B cell (primary cell): ENCODE measurements around the gene CDO1. TPM values are rescaled to one million over a fixed set of nuclear protein-coding genes. Genes with fewer than 3 reads are reported as not detected.

Source experiments
- ATAC-seq: fragments of 200-7000 bp; cut with Tn5 transposase; one replicate; pipeline ENCODE4 v1.10.0; 2021; ENCODE audit warnings: low read depth, mild to moderate bottlenecking, moderate number of reproducible peaks, moderate library complexity
- CTCF ChIA-PET: fragments of 350-600 bp; sonication (Branson Sonifier 250); formaldehyde crosslinking; loops from one replicate; lab custom pipeline; 2021; ENCODE audit warnings: antibody characterized with exemption, inconsistent platforms; lab: Charles Lee
- POLR2A ChIA-PET: fragments of 350-600 bp; sonication (Branson Sonifier 250); formaldehyde crosslinking; loops from one replicate; lab custom pipeline; 2021; ENCODE audit warnings: antibody characterized with exemption; lab: Charles Lee
- DNase-seq: peaks from one replicate; pipeline ENCODE4 v3.0.0; 2013
- H2AFZ ChIP-seq: 2 replicates; pipeline ENCODE4 v1.6.1; 2012; ENCODE audit warnings: mild to moderate bottlenecking, low read depth, low read length; ENCODE audit not compliant: insufficient read depth, poor library complexity, severe bottlenecking
- H3K27ac ChIP-seq, 2 donors: 1 replicate in 1 of 2; 2 replicates in 1 of 2; pipeline ENCODE4 v1.5.1; 2012 to 2013; ENCODE audit warnings: low read length in 2 of 2, mild to moderate bottlenecking in 2 of 2, moderate library complexity in 1 of 2
- H3K27me3 ChIP-seq, 4 experiments: fragments of 200-600 bp in 1 of 4; sonication (generic) in 1 of 4; replicated peaks in 1 of 4; 1 replicate in 2 of 4; 2 replicates in 2 of 4; pipeline versions ENCODE4 v1.6.1 to v1.7.0; 2013 to 2016; ENCODE audit warnings: low read length in 3 of 4, mild to moderate bottlenecking in 2 of 4, mixed read lengths in 1 of 4, moderate library complexity in 1 of 4; ENCODE audit not compliant: insufficient read depth in 4 of 4, control insufficient read depth in 3 of 4; ENCODE audit errors: control extremely low read depth in 1 of 4
- H3K36me3 ChIP-seq, 2 experiments: replicated peaks in 1 of 2; 1 replicate in 1 of 2; 2 replicates in 1 of 2; pipeline versions ENCODE4 v1.6.1 to v1.7.1; 2013; ENCODE audit warnings: low read length in 1 of 2; ENCODE audit not compliant: insufficient read depth in 2 of 2, control insufficient read depth in 1 of 2; ENCODE audit errors: control extremely low read depth in 1 of 2, extremely low read depth in 1 of 2
- H3K4me1 ChIP-seq, 2 donors: fragments of 200-600 bp in 1 of 2; sonication (generic) in 1 of 2; 1 replicate in 1 of 2; 2 replicates in 1 of 2; pipeline versions ENCODE4 v1.5.1 to v1.6.1; 2013 to 2017; ENCODE audit warnings: low read length in 2 of 2; ENCODE audit not compliant: control insufficient read depth in 2 of 2, insufficient read depth in 2 of 2
- H3K4me2 ChIP-seq: replicated peaks from 2 replicates; pipeline ENCODE3; 2012; ENCODE audit warnings: mild to moderate bottlenecking, low read depth, low read length; ENCODE audit not compliant: poor library complexity, severe bottlenecking
- H3K4me3 ChIP-seq, 5 experiments: fragments of 200-600 bp in 1 of 5; sonication (generic) in 1 of 5; 1 replicate in 3 of 5; 2 replicates in 2 of 5; pipeline versions ENCODE4 v1.5.1 to v1.7.0; 2011 to 2016; ENCODE audit warnings: low read length in 4 of 5, mild to moderate bottlenecking in 4 of 5, low read depth in 2 of 5, control low read depth in 1 of 5, moderate library complexity in 1 of 5; ENCODE audit not compliant: insufficient read depth in 1 of 5; ENCODE audit errors: control extremely low read depth in 1 of 5, extremely low read depth in 1 of 5
- H3K79me2 ChIP-seq: fragments of 200-600 bp; sonication (generic); one replicate; pipeline ENCODE4 v1.6.0; 2016; ENCODE audit warnings: low read length; ENCODE audit not compliant: control insufficient read depth, insufficient read depth
- H3K9ac ChIP-seq: fragments of 200-600 bp; sonication (generic); 2 replicates; pipeline ENCODE4 v1.6.1; 2017; ENCODE audit warnings: mild to moderate bottlenecking, low read length, moderate library complexity
- H3K9me3 ChIP-seq, 3 donors: one replicate each; pipeline versions ENCODE4 v1.6.1 to v1.7.1; 2013; ENCODE audit warnings: low read length in 2 of 3; ENCODE audit not compliant: control insufficient read depth in 2 of 3, insufficient read depth in 1 of 3; ENCODE audit errors: control extremely low read depth in 1 of 3
- H4K20me1 ChIP-seq: 2 replicates; pipeline ENCODE4 v1.6.0; 2012; ENCODE audit warnings: mild to moderate bottlenecking, low read length; ENCODE audit not compliant: insufficient read depth, control insufficient read depth, poor library complexity, severe bottlenecking
- H3K27ac Mint-ChIP-seq: one replicate; pipeline ENCODE4 v1.8.0; 2021; ENCODE audit warnings: mixed read lengths
- H3K27me3 Mint-ChIP-seq: one replicate; pipeline ENCODE4 v1.8.0; 2021; ENCODE audit warnings: mixed read lengths
- H3K4me1 Mint-ChIP-seq: one replicate; pipeline ENCODE4 v1.8.0; 2021; ENCODE audit warnings: mixed read lengths
- H3K4me3 Mint-ChIP-seq: one replicate; pipeline ENCODE4 v1.8.0; 2021; ENCODE audit warnings: mixed read lengths
- H3K9me3 Mint-ChIP-seq: one replicate; pipeline ENCODE4 v1.8.0; 2022; ENCODE audit warnings: mixed read lengths; ENCODE audit not compliant: insufficient read depth
- CTCF ChIP-seq: fragments of 200-600 bp; IDR thresholded peaks from one replicate; pipeline ENCODE4 v1.8.0; 2022; ENCODE audit warnings: antibody characterized with exemption, mild to moderate bottlenecking
- EZH2 ChIP-seq: IDR thresholded peaks from 2 replicates; pipeline ENCODE4 v1.6.1; 2012; ENCODE audit warnings: borderline replicate concordance, low read depth, mild to moderate bottlenecking, moderate library complexity, low read length; ENCODE audit not compliant: insufficient read depth, poor library complexity, severe bottlenecking
- WGBS: methylation state at CpG from one replicate; pipeline ENCODE4 v1.1.5; 2013; ENCODE audit warnings: missing lambda C conversion rate; ENCODE audit not compliant: insufficient coverage; 5-methylcytosine and 5-hydroxymethylcytosine counted together
- intact Hi-C: fragments of 100-400 bp; cut with micrococcal nuclease; formaldehyde crosslinking; loops from one replicate; pipeline ENCODE4 v1.10.0; 2022
- polyA plus RNA-seq: library from polyadenylated mRNA; depleted of rRNA; stranded (reverse); fragments of >200 nt; gene quantifications from 2 replicates; pipeline ENCODE4 v1.2.3, GENCODE V29; 2012
- total RNA-seq, 2 donors: library from RNA; stranded (reverse); fragments of 120-200 nt in 1 of 2; gene quantifications; 1 replicate in 1 of 2; 2 replicates in 1 of 2; pipeline versions ENCODE4 v1.2.3 to v1.2.4, GENCODE V29; 2013 to 2022

The CDO1 gene
- total and polyA plus RNA-seq, 2 donors (not counting 1 experiment from before 2014, with no cell fraction given): not detected

DNA sequence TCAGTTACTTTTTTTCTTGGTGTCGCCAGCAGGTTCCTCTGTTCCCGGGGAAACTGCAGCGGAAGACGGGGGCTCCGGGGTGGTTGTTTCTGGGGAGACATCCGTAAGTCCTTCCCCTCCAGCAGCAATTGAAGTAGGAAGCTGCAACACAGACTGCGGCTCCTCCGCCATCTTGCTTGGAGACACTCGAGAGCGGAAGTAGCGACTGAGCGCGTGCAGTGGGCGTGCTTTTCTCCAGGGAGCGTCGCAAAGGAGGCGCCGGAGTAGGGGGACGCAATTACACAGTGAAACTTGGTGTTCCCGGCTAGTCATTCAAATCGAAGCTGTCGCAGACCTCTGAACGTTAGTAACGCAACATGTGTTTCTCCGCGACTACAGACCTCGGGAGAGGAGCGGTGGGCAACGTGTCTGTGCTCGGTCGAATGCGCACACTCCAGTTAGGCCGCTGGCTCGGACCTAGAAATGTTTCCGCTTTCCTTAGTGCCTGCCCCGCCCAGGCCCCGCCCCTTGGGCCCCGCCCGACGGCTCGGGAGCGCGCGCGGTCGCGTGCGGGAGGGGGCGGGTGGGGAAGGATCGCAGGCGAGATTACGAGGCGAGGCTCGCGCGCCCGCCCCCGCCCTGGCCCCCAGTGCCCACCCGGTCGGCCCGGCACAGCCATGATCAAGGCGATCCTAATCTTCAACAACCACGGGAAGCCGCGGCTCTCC is 25.1 kb upstream of the CDO1 start, which contains the start of the genes AP3S1 and ATG12:
TSS of gene AP3S1 (plus strand) at position 554 of the 707 bp plus-strand sequence. CDS start at position 657, 103 bp downstream.
TSS of gene ATG12 (minus strand) at position 184 of the 707 bp plus-strand sequence. CDS start at position 171, 13 bp downstream.
- H2AFZ ChIP-seq: peak within 1 kb of the TSS; percentile 96
- CTCF ChIA-PET: interaction anchor here (0.6 to 3.1 kb wide), 8 partner anchors 10 to 532 kb away, joined by 3 to 21 read pairs (median 4); partner anchors contain the start of genes COMMD10 and TICAM2
- peak; percentile 98 for DNase-seq
- ATAC-seq: peak; percentile 81
- H3K27me3 ChIP-seq: no peaks in the 10 kb centered on the region
- POLR2A ChIA-PET: interaction anchor here (1.3 to 1.6 kb wide), 2 partner anchors 298 to 672 kb away, joined by 3 read pairs; partner anchors contain the start of gene TRIM36
- H3K4me1 ChIP-seq: peaks cover 41 to 45% of the 10 kb centered on the region in 2 donors
- H3K4me3 ChIP-seq: peak within 1 kb of the TSS; percentile 81 to 96 (median 93)
- Mint-ChIP-seq H3K27me3 (no peaks in the 10 kb centered on the region), H3K9me3 (no peaks in the 10 kb centered on the region), H3K4me1 (peaks cover 72% of the 10 kb centered on the region), H3K4me3 (peak within 1 kb of the TSS; percentile 100), H3K27ac (peak within 1 kb of the TSS; percentile 100)
- peaks cover 83% of the 10 kb centered on the region for H3K79me2 ChIP-seq
- H3K27ac ChIP-seq: peak within 1 kb of the TSS; percentile 89 to 94
- no peaks in the 10 kb centered on the region for H3K9me3 ChIP-seq
- 5% methylated on average over 65 of the region's 65 CpGs for WGBS
- TF ChIP-seq CTCF: no peak
- TF ChIP-seq EZH2: no peak
- intact Hi-C loops: loop anchor here (1.0 to 5.0 kb wide), 10 partner anchors 197 to 671 kb away; partner anchors contain the start of genes CCDC112, COMMD10, FEM1C and PGGT1B
- H3K9ac ChIP-seq: peak within 1 kb of the TSS; percentile 95
- H3K36me3 ChIP-seq: peaks cover 0 to 15% of the 10 kb centered on the region in 2 experiments
- H3K4me2 ChIP-seq: peak within 1 kb of the TSS; percentile 68
- peaks cover 27% of the 10 kb centered on the region for H4K20me1 ChIP-seq
